ENCODE measurements around the gene LHX1. TPM values are rescaled to one million over a fixed set of nuclear protein-coding genes. Genes with fewer than 3 reads are reported as not detected.
A peak's percentile ranks its signal among the peaks of the same experiment; 100 is the strongest.

Gene LHX1
- total RNA-seq, 1 donor from 2014 or later = 2.7 TPM

GRCh38 chr17:36938566-36939051 lies 1.3 kb downstream of the LHX1 start:
- DNase-seq (ENCODE audit: extremely low spot score, unreplicated experiment) = no peak
- no peak for TF ChIP-seq CTCF (conservative IDR thresholded peaks at IDR 0.05)
- Mint-ChIP-seq H3K9me3 (no peaks in the 10 kb centered on the region), H3K36me3 (no peaks in the 10 kb centered on the region), H3K27ac (no peak overlapping the region), H3K27me3 (peaks cover 86% of the 10 kb centered on the region), H3K4me3 (peak overlapping the region; percentile 84), H3K4me1 (ENCODE audit: unreplicated experiment) (peaks cover 23% of the 10 kb centered on the region)

GRCh38 chr17:36939052-36939801 lies 2.0 kb downstream of the LHX1 start:
- no peaks in the 10 kb centered on the region for H3K36me3 Mint-ChIP-seq
- no peak overlapping the region for H3K27ac Mint-ChIP-seq
- H3K4me1 Mint-ChIP-seq (ENCODE audit: unreplicated experiment) = peaks cover 18% of the 10 kb centered on the region
- H3K9me3 Mint-ChIP-seq = no peaks in the 10 kb centered on the region
- peaks cover 86% of the 10 kb centered on the region for H3K27me3 Mint-ChIP-seq
- peak overlapping the region; percentile 4 for H3K4me3 Mint-ChIP-seq
- no peak for TF ChIP-seq CTCF (conservative IDR thresholded peaks at IDR 0.05)
- no peak for DNase-seq (ENCODE audit: extremely low spot score, unreplicated experiment)

- no peaks in the 10 kb centered on the region for H3K36me3 Mint-ChIP-seq
- H3K9me3 Mint-ChIP-seq = no peaks in the 10 kb centered on the region
- peaks cover 18% of the 10 kb centered on the region for H3K4me1 Mint-ChIP-seq (ENCODE audit: unreplicated experiment)
- H3K4me3 Mint-ChIP-seq = peak overlapping the region; percentile 63
- TF ChIP-seq CTCF (conservative IDR thresholded peaks at IDR 0.05) = no peak
- no peak for DNase-seq (ENCODE audit: extremely low spot score, unreplicated experiment)
- no peak overlapping the region for H3K27ac Mint-ChIP-seq
- H3K27me3 Mint-ChIP-seq = peaks cover 89% of the 10 kb centered on the region
Observed at GRCh38 chr17:36939802-36940312, 2.6 kb downstream of the LHX1 start.

- peaks cover 89% of the 10 kb centered on the region for H3K27me3 Mint-ChIP-seq
- no peak for DNase-seq (ENCODE audit: extremely low spot score, unreplicated experiment)
- H3K4me1 Mint-ChIP-seq (ENCODE audit: unreplicated experiment) = peaks cover 18% of the 10 kb centered on the region
- H3K27ac Mint-ChIP-seq = no peak overlapping the region
- no peaks in the 10 kb centered on the region for H3K36me3 Mint-ChIP-seq
- H3K4me3 Mint-ChIP-seq = peak overlapping the region; percentile 54
- TF ChIP-seq CTCF (conservative IDR thresholded peaks at IDR 0.05) = no peak
- no peaks in the 10 kb centered on the region for H3K9me3 Mint-ChIP-seq
Observed at GRCh38 chr17:36940313-36941264, 3.3 kb downstream of the LHX1 start.

GRCh38 chr17:36941265-36942010 lies 4.2 kb downstream of the LHX1 start:
- DNase-seq (ENCODE audit: extremely low spot score, unreplicated experiment) = no peak
- H3K27ac Mint-ChIP-seq = peak overlapping the region; percentile 7
- peaks cover 89% of the 10 kb centered on the region for H3K27me3 Mint-ChIP-seq
- peaks cover 18% of the 10 kb centered on the region for H3K4me1 Mint-ChIP-seq (ENCODE audit: unreplicated experiment)
- H3K36me3 Mint-ChIP-seq = no peaks in the 10 kb centered on the region
- no peaks in the 10 kb centered on the region for H3K9me3 Mint-ChIP-seq
- TF ChIP-seq CTCF (conservative IDR thresholded peaks at IDR 0.05) = no peak
- peak overlapping the region; percentile 67 for H3K4me3 Mint-ChIP-seq

Data from type B pancreatic cell (in vitro differentiated cells).